Hepatocyte (in vitro differentiated cells): Measurements from ENCODE around the gene TRAF5. TPM values are rescaled to one million over a fixed set of nuclear protein-coding genes. Genes with fewer than 3 reads are reported as not detected.

Experiments
- DNase-seq: peaks from one replicate; pipeline ENCODE4 v3.0.0-alpha.2; 2016; ENCODE audit warnings: low spot score
- H2AFZ ChIP-seq: fragments of 200-600 bp; sonication (generic); 2 replicates; pipeline ENCODE4 v1.6.0; 2016; ENCODE audit warnings: antibody characterized with exemption, mild to moderate bottlenecking
- H3K27ac ChIP-seq: fragments of 200-600 bp; sonication (generic); 2 replicates; pipeline ENCODE4 v1.5.1; 2016; ENCODE audit warnings: mild to moderate bottlenecking
- H3K27me3 ChIP-seq: fragments of 200-600 bp; sonication (generic); 2 replicates; pipeline ENCODE4 v1.6.1; 2016
- H3K36me3 ChIP-seq: fragments of 200-600 bp; sonication (generic); replicated peaks from 2 replicates; pipeline ENCODE4 v1.5.1; 2016; ENCODE audit warnings: low read depth; ENCODE audit not compliant: insufficient read depth
- H3K4me1 ChIP-seq: fragments of 200-600 bp; sonication (generic); 2 replicates; pipeline ENCODE4 v1.5.1; 2016; ENCODE audit warnings: mild to moderate bottlenecking, moderate library complexity; ENCODE audit not compliant: insufficient read depth
- H3K4me2 ChIP-seq: fragments of 200-600 bp; sonication (generic); 2 replicates; pipeline ENCODE4 v1.6.0; 2016
- H3K4me3 ChIP-seq: fragments of 200-600 bp; sonication (generic); 2 replicates; pipeline ENCODE4 v1.5.1; 2016; ENCODE audit warnings: mild to moderate bottlenecking
- H3K79me2 ChIP-seq: fragments of 200-600 bp; sonication (generic); 2 replicates; pipeline ENCODE4 v1.6.0; 2017; ENCODE audit warnings: mild to moderate bottlenecking
- H3K9me2 ChIP-seq: fragments of 200-600 bp; sonication (generic); replicated peaks from 2 replicates; pipeline ENCODE4 v1.6.0; 2017; ENCODE audit warnings: mild to moderate bottlenecking; ENCODE audit not compliant: insufficient read depth
- H3K9me3 ChIP-seq: fragments of 200-600 bp; sonication (generic); 2 replicates; pipeline ENCODE4 v1.5.1; 2016; ENCODE audit warnings: low read depth, mild to moderate bottlenecking
- H4K20me1 ChIP-seq: fragments of 200-600 bp; sonication (generic); 2 replicates; pipeline ENCODE4 v1.6.0; 2016; ENCODE audit warnings: mild to moderate bottlenecking; ENCODE audit not compliant: insufficient read depth, poor library complexity, severe bottlenecking
- CTCF ChIP-seq: fragments of 200-600 bp; sonication (generic); IDR thresholded peaks from 2 replicates; pipeline ENCODE4 v1.5.1; 2016; ENCODE audit warnings: antibody characterized with exemption, mild to moderate bottlenecking; ENCODE audit not compliant: poor library complexity
- EZH2 ChIP-seq: fragments of 200-600 bp; sonication (generic); IDR thresholded peaks from 2 replicates; pipeline ENCODE4 v1.6.1; 2016; ENCODE audit warnings: antibody characterized with exemption, mild to moderate bottlenecking, borderline replicate concordance
- EZH2phosphoT487 ChIP-seq: fragments of 200-600 bp; sonication (generic); IDR thresholded peaks from one replicate; pipeline ENCODE4 v1.6.1; 2018; ENCODE audit warnings: antibody characterized with exemption, mild to moderate bottlenecking, low read depth, moderate library complexity; ENCODE audit not compliant: unreplicated experiment, severe bottlenecking
- WGBS: methylation state at CpG from one replicate; pipeline ENCODE4 v1.1.6; 2016; ENCODE audit warnings: low lambda C conversion rate; ENCODE audit errors: missing lambda C conversion rate; 5-methylcytosine and 5-hydroxymethylcytosine counted together
- polyA plus RNA-seq: library from polyadenylated mRNA; unstranded; fragments of >200 nt; fragmentation: Nextera tagmentation; extraction: Ambion mirVana; gene quantifications from 2 replicates; pipeline ENCODE4 v1.2.1, GENCODE V29; 2016
- total RNA-seq: library from RNA; depleted of rRNA; stranded (reverse); fragments of >200 nt; gene quantifications from 2 replicates; pipeline ENCODE4 v1.2.3, GENCODE V29; 2014

The TRAF5 gene
- total and polyA plus RNA-seq, 2 experiments from 2014 or later: 3.9 to 8.8 TPM

- Histone ChIP-seq H3K9me2 (no peaks in the 10 kb centered on the region), H3K4me3 (no peak overlapping the region), H3K9me3 (no peaks in the 10 kb centered on the region), H3K27me3 (no peaks in the 10 kb centered on the region), H3K36me3 (no peaks in the 10 kb centered on the region), H3K4me1 (no peaks in the 10 kb centered on the region), H3K27ac (no peak overlapping the region), H2AFZ (no peak overlapping the region), H4K20me1 (no peaks in the 10 kb centered on the region), H3K4me2 (no peak overlapping the region), H3K79me2 (no peaks in the 10 kb centered on the region)
- 94% methylated on average over 3 of the region's 3 CpGs for WGBS
- DNase-seq: no peak
- no peak for TF ChIP-seq EZH2
- no peak for TF ChIP-seq CTCF
- no peak for TF ChIP-seq EZH2phosphoT487
Observed at GRCh38 chr1:211359876-211360275, 33.2 kb downstream of the TRAF5 start.

GRCh38 chr1:211361202-211361601 lies 34.6 kb downstream of the TRAF5 start:
- no peak for DNase-seq
- no peaks in the 10 kb centered on the region for H3K79me2 ChIP-seq

GRCh38 chr1:211369640-211370039 lies 43.0 kb downstream of the TRAF5 start:
- no peaks in the 10 kb centered on the region for H3K79me2 ChIP-seq
- H3K9me3 ChIP-seq: no peaks in the 10 kb centered on the region
- H4K20me1 ChIP-seq: no peaks in the 10 kb centered on the region
- H3K4me2 ChIP-seq: no peak overlapping the region
- H3K4me3 ChIP-seq: no peak overlapping the region
- WGBS: 94% methylated on average over 9 of the region's 9 CpGs
- no peak for TF ChIP-seq CTCF
- TF ChIP-seq EZH2phosphoT487: no peak
- TF ChIP-seq EZH2: no peak
- H3K36me3 ChIP-seq: no peaks in the 10 kb centered on the region
- H3K27ac ChIP-seq: no peak overlapping the region
- H3K4me1 ChIP-seq: no peaks in the 10 kb centered on the region
- DNase-seq: no peak
- H3K27me3 ChIP-seq: no peaks in the 10 kb centered on the region
- no peaks in the 10 kb centered on the region for H3K9me2 ChIP-seq
- H2AFZ ChIP-seq: no peak overlapping the region

More at GRCh38 chr1:211361202-211361601, 34.6 kb downstream of the TRAF5 start:
- H2AFZ ChIP-seq: no peak overlapping the region
- H3K4me3 ChIP-seq: no peak overlapping the region
- H3K9me3 ChIP-seq: no peaks in the 10 kb centered on the region
- 100% methylated on average over 1 of the region's 1 CpG for WGBS
- H3K4me1 ChIP-seq: no peaks in the 10 kb centered on the region
- TF ChIP-seq EZH2 (no peak), CTCF (no peak), EZH2phosphoT487 (no peak)
- H3K27me3 ChIP-seq: no peaks in the 10 kb centered on the region
- no peak overlapping the region for H3K4me2 ChIP-seq
- no peaks in the 10 kb centered on the region for H4K20me1 ChIP-seq
- H3K27ac ChIP-seq: no peak overlapping the region
- no peaks in the 10 kb centered on the region for H3K9me2 ChIP-seq
- H3K36me3 ChIP-seq: no peaks in the 10 kb centered on the region

- Histone ChIP-seq H3K9me2 (no peaks in the 10 kb centered on the region), H3K9me3 (no peaks in the 10 kb centered on the region), H3K4me2 (no peak overlapping the region), H3K4me1 (no peaks in the 10 kb centered on the region), H3K4me3 (no peak overlapping the region), H3K27ac (no peak overlapping the region), H3K79me2 (no peaks in the 10 kb centered on the region), H3K36me3 (no peaks in the 10 kb centered on the region), H4K20me1 (no peaks in the 10 kb centered on the region), H2AFZ (no peak overlapping the region), H3K27me3 (no peaks in the 10 kb centered on the region)
- no peak for TF ChIP-seq EZH2phosphoT487
- no peak for TF ChIP-seq CTCF
- TF ChIP-seq EZH2: no peak
- WGBS: 88% methylated on average over 2 of the region's 2 CpGs
- no peak for DNase-seq
Observed at GRCh38 chr1:211370669-211371068, 44.0 kb downstream of the TRAF5 start.
